Heart left ventricle (tissue), 16 donors: ENCODE measurements around the gene CDC42SE2. TPM values are rescaled to one million over a fixed set of nuclear protein-coding genes. Genes with fewer than 3 reads are reported as not detected.

Experiments used
- ATAC-seq, 4 donors: fragments of 200-7000 bp; cut with Tn5 transposase; one replicate each; pipeline ENCODE4 v1.9.1; 2020 to 2022; ENCODE audit warnings: moderate library complexity in 4 of 4, mild to moderate bottlenecking in 3 of 4, moderate number of reproducible peaks in 1 of 4
- DNase-seq, 5 donors: peaks; one replicate each; pipeline ENCODE4 v3.0.0-alpha.2; 2020
- H3K27ac ChIP-seq, 12 donors: fragments of 200-600 bp; sonication (generic) in 4 of 12; one replicate each; pipeline versions ENCODE4 v1.5.0 to v1.8.0; 2016 to 2022; ENCODE audit warnings: mild to moderate bottlenecking in 2 of 12
- H3K27me3 ChIP-seq, 9 donors: fragments of 200-600 bp; sonication (generic) in 2 of 9; one replicate each; pipeline versions ENCODE4 v1.5.1 to v1.8.0; 2016 to 2022; ENCODE audit warnings: mild to moderate bottlenecking in 3 of 9
- H3K36me3 ChIP-seq, 9 donors: fragments of 200-600 bp; sonication (generic) in 2 of 9; one replicate each; pipeline versions ENCODE4 v1.5.0 to v1.8.0; 2018 to 2022; ENCODE audit warnings: mild to moderate bottlenecking in 2 of 9
- H3K4me1 ChIP-seq, 12 donors: fragments of 200-600 bp; sonication (generic) in 4 of 12; one replicate each; pipeline versions ENCODE4 v1.5.0 to v1.8.0; 2016 to 2022; ENCODE audit warnings: mild to moderate bottlenecking in 3 of 12
- H3K4me3 ChIP-seq, 12 donors: fragments of 200-600 bp; sonication (generic) in 4 of 12; one replicate each; pipeline versions ENCODE4 v1.5.0 to v1.8.0; 2017 to 2022; ENCODE audit warnings: mild to moderate bottlenecking in 9 of 12, moderate library complexity in 4 of 12
- H3K9me3 ChIP-seq, 12 donors: fragments of 200-600 bp; sonication (generic) in 4 of 12; one replicate each; pipeline versions ENCODE4 v1.5.0 to v1.8.0; 2016 to 2022; ENCODE audit warnings: mild to moderate bottlenecking in 1 of 12
- CTCF ChIP-seq, 12 donors: fragments of 200-600 bp; sonication (generic) in 4 of 12; IDR thresholded peaks; one replicate each; pipeline versions ENCODE4 v1.5.0 to v1.8.0; 2018 to 2022; ENCODE audit warnings: antibody characterized with exemption in 12 of 12, mild to moderate bottlenecking in 5 of 12
- POLR2A ChIP-seq, 2 donors: fragments of 450-650 bp; IDR thresholded peaks; one replicate each; pipeline ENCODE4 v1.6.1; 2017; ENCODE audit warnings: antibody characterized with exemption in 2 of 2, mild to moderate bottlenecking in 2 of 2, moderate library complexity in 2 of 2
- WGBS, 4 donors: extraction: QIAGEN DNeasy Blood & Tissue Kit in 2 of 4; methylation state at CpG; one replicate each; pipeline versions ENCODE4 v1.1.5 to v1.1.7; 2013 to 2018; 5-methylcytosine and 5-hydroxymethylcytosine counted together
- intact Hi-C, 10 donors: fragments of 100-400 bp; cut with DNase I; formaldehyde crosslinking; loops; one replicate each; pipeline versions ENCODE4 v1.11.1 to v1.14.2; 2022
- polyA plus RNA-seq, 2 donors: library from polyadenylated mRNA; stranded (reverse); fragments of 200-250 nt; gene quantifications; one replicate each; pipeline ENCODE4 v1.2.3, GENCODE V29; 2013
- total RNA-seq, 9 donors: library from RNA; depleted of rRNA in 2 of 9; stranded (reverse); fragments of >200 nt in 2 of 9; fragmentation: NEBNext Ultra II Directional in 3 of 9; extraction: Animal tissue kit (Norgen Biotek cat#: 25700) in 3 of 9; gene quantifications; one replicate each; pipeline versions ENCODE4 v1.1.0 to v1.2.4, GENCODE V29; 2016 to 2023
- donor health status: ischemic (EF 13 %, LVEDD 7.1; RV severe dilation, severe dysfunction).
- donor health status: healthy with polysubstance abuse.
- donor health status: DM: no; HTN: yes; CAD: no.
- donor health status: DM: no; HTN: no; CAD: no.
- donor health status: ischemic (EF 25% LVEDD 6.9; RV normal size, moderate dysfunction).
- donor health status: ischemic (EF 25% LVEDD 5.7; RV mildly dilated, moderate dysfunction).
- donor health status: healthy.
- donor health status: DM: yes; HTN: yes; CAD: no.
- donor health status: ischemic (EF 35%, LVEDD 5.7; RV mildly dilated, moderate dysfunction).
- donor health status: nonischemic (EF 11% LVEDD 7.7; RV severe dilation, severe dysfunction).
- donor health status: DM: yes; HTN: yes; CAD: no.
- donor health status: PGD.
- donor health status: ischemic (EF 29% LVEDD 5.4; RV normal size, mild dysfunction).
- donor health status: nonischemic (EF 23%, LVEDD 6.1; RV moderate dilation, normal function).

The CDC42SE2 gene
- total and polyA plus RNA-seq, 11 donors, result 4.8 to 29.2 (median 12.4) TPM

DNA sequence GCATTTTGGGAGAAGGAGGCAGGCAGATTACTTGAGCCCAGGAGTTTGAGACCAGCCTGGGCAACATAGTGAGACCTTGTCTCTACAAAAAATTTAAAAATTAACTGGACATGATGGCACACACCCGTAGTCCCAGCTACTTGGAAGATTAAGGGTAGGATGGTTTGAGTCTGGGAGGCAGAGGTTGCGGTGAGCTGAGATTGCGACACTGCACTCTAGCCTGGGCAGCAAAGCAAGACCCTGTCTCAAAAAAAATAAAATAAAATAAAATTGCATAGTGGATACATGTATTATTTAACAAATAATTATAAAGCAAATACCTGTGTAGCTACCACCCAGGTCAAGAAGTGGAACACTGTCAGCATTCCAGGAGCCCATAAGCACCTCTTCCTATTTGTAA lies 90.1 kb downstream of the CDC42SE2 start:
- intact Hi-C loops, result no loop called here
- H3K27me3 ChIP-seq, result no peaks in the 10 kb centered on the region
- H3K4me3 ChIP-seq, result no peak overlapping the region
- WGBS, 4 donors, result 95 to 98% (median 96%) methylated on average over 3 of the region's 3 CpGs
- no peak overlapping the region for H3K27ac ChIP-seq
- no peak for TF ChIP-seq POLR2A (IDR thresholded peaks at IDR 0.05)
- no peak for TF ChIP-seq CTCF (IDR thresholded peaks at IDR 0.05)
- H3K36me3 ChIP-seq, result peaks cover 0 to 12% (median 0%) of the 10 kb centered on the region in 9 donors
- no peaks in the 10 kb centered on the region for H3K9me3 ChIP-seq
- ATAC-seq (no peak), DNase-seq (no peak)
- H3K4me1 ChIP-seq, result peaks cover 0 to 33% (median 2%) of the 10 kb centered on the region in 12 donors

GRCh38 chr5:131355971-131356528 lies 92.2 kb downstream of the CDC42SE2 start:
- DNase-seq (no peak), ATAC-seq (no peak)
- Histone ChIP-seq H3K27me3 (no peaks in the 10 kb centered on the region), H3K4me3 (no peak overlapping the region), H3K4me1 (peaks cover 0 to 33% (median 2%) of the 10 kb centered on the region in 12 donors), H3K36me3 (peaks cover 0 to 32% (median 10%) of the 10 kb centered on the region in 9 donors), H3K9me3 (no peaks in the 10 kb centered on the region), H3K27ac (peak overlapping the region in 1 of 12 donors; percentile 19)
- WGBS, 4 donors, result 55 to 61% (median 60%) methylated on average over 1 of the region's 1 CpG
- intact Hi-C loops, result no loop called here
- TF ChIP-seq POLR2A (IDR thresholded peaks at IDR 0.05) (no peak), CTCF (IDR thresholded peaks at IDR 0.05) (no peak)

- no peak for ATAC-seq
- TF ChIP-seq CTCF (IDR thresholded peaks at IDR 0.05) (no peak), POLR2A (IDR thresholded peaks at IDR 0.05) (no peak)
- 94 to 100% (median 98%) methylated on average over 1 of the region's 1 CpG for WGBS, 4 donors
- intact Hi-C loops, result no loop called here
- DNase-seq, result no peak
- H3K27ac ChIP-seq, result no peak overlapping the region
- H3K27me3 ChIP-seq, result no peaks in the 10 kb centered on the region
- no peaks in the 10 kb centered on the region for H3K9me3 ChIP-seq
- H3K4me1 ChIP-seq, result peaks cover 0 to 33% (median 2%) of the 10 kb centered on the region in 12 donors
- H3K36me3 ChIP-seq, result peaks cover 0 to 35% (median 10%) of the 10 kb centered on the region in 9 donors
- H3K4me3 ChIP-seq, result no peak overlapping the region
Observed at GRCh38 chr5:131356619-131357018, 92.8 kb downstream of the CDC42SE2 start.

- WGBS, 4 donors, result 77 to 88% (median 84%) methylated on average over 5 of the region's 5 CpGs
- H3K36me3 ChIP-seq, result peaks cover 0 to 36% (median 10%) of the 10 kb centered on the region in 9 donors
- H3K4me3 ChIP-seq, result no peak overlapping the region
- peaks cover 0 to 33% (median 2%) of the 10 kb centered on the region in 12 donors for H3K4me1 ChIP-seq
- intact Hi-C loops, result no loop called here
- ATAC-seq, result no peak
- no peaks in the 10 kb centered on the region for H3K9me3 ChIP-seq
- peak overlapping the region in 1 of 12 donors; percentile 6 for H3K27ac ChIP-seq
- TF ChIP-seq POLR2A (IDR thresholded peaks at IDR 0.05), result no peak
- no peak for TF ChIP-seq CTCF (IDR thresholded peaks at IDR 0.05)
- H3K27me3 ChIP-seq, result no peaks in the 10 kb centered on the region
- no peak for DNase-seq
Observed at GRCh38 chr5:131357739-131358561, 94.1 kb downstream of the CDC42SE2 start.
